ENCODE measurements around the gene FAM241A.
"Not testable (repeated sequence)": the region's sequence is repeated elsewhere in the genome, so short reads cannot be mapped to it uniquely, and the experiment has no call there.

Gene FAM241A

DNA sequence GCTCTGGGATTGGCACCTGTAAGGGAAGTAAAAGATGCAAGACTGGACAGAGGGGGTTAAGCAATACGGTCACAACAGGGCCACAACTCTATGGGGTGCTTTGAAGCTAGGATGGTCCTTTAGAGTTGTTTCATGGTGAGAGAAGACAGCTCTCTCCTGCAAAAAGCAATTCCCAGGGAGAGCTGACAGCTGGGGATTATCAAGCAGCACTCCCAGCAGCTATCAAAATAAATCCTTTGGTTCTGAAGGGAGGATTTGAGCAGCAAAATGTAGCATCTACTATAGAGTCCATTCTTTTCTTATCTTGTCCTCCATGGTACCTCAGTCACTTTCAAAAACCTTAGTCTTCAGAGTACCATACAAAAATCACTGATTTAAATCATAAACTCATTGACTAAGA is 51.2 kb downstream of the FAM241A start:
- no peaks in the 10 kb centered on the region for H3K27me3 ChIP-seq (ENCODE audit: control insufficient read depth, insufficient read depth, low read length)
- H3K9ac ChIP-seq (ENCODE audit: low read length): no peak overlapping the region
- no peak overlapping the region for H3K27ac ChIP-seq (ENCODE audit: low read depth, low read length)
- H3K4me1 ChIP-seq (ENCODE audit: control insufficient read depth, insufficient read depth, low read length): no peaks in the 10 kb centered on the region
- no peaks in the 10 kb centered on the region for H3K9me3 ChIP-seq (ENCODE audit: control insufficient read depth, insufficient read depth, low read depth, low read length)
- H3K4me3 ChIP-seq (ENCODE audit: low read depth, low read length): no peak overlapping the region
- no peaks in the 10 kb centered on the region for H3K36me3 ChIP-seq (ENCODE audit: control insufficient read depth, insufficient read depth, low read length)

GRCh38 chr4:112199041-112199440 is 53.8 kb downstream of the FAM241A start:
- Histone ChIP-seq H3K27ac (ENCODE audit: low read depth, low read length) (no peak overlapping the region), H3K9me3 (ENCODE audit: control insufficient read depth, insufficient read depth, low read depth, low read length) (no peaks in the 10 kb centered on the region), H3K9ac (ENCODE audit: low read length) (no peak overlapping the region), H3K4me1 (ENCODE audit: control insufficient read depth, insufficient read depth, low read length) (peaks cover 6% of the 10 kb centered on the region; the same call in 1 of the 2 replicates), H3K4me3 (ENCODE audit: low read depth, low read length) (no peak overlapping the region), H3K27me3 (ENCODE audit: control insufficient read depth, insufficient read depth, low read length) (no peaks in the 10 kb centered on the region), H3K36me3 (ENCODE audit: control insufficient read depth, insufficient read depth, low read length) (no peaks in the 10 kb centered on the region)

DNA sequence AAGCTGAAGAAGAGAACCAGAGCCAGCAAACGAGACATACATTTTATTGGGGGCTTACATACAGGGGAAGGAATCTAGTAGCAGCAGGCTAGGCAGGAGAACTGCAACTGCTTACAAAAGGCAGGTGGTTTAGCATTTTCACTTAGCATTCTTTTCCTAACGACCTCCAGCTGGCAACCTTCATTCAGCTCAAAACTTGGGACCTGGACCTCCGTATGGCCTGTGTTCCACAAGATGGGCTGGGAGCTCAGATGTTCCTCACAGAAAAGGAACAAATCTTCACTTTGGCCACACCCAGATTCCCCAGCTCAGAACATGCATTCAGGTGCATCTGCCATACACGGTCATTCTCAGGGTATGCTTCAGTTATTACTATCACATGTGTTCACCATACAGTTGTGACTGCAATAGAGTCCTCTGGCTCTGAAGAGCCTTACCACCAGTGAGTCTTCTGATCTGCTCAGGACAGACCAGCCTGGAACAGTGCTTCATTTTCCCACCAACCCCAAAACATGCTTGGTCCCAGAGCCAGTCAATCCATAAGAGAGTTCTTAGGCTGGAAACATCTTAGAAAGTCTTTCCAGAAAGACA is 56.8 kb downstream of the FAM241A start:
- H3K36me3 ChIP-seq (ENCODE audit: control insufficient read depth, insufficient read depth, low read length): no peaks in the 10 kb centered on the region
- H3K4me3 ChIP-seq (ENCODE audit: low read depth, low read length): no peak overlapping the region
- H3K9me3 ChIP-seq (ENCODE audit: control insufficient read depth, insufficient read depth, low read depth, low read length): no peaks in the 10 kb centered on the region
- H3K9ac ChIP-seq (ENCODE audit: low read length): no peak overlapping the region
- H3K4me1 ChIP-seq (ENCODE audit: control insufficient read depth, insufficient read depth, low read length): peaks cover 6% of the 10 kb centered on the region; the same call in 1 of the 2 replicates
- H3K27me3 ChIP-seq (ENCODE audit: control insufficient read depth, insufficient read depth, low read length): no peaks in the 10 kb centered on the region
- no peak overlapping the region for H3K27ac ChIP-seq (ENCODE audit: low read depth, low read length)

- no peak overlapping the region for H3K9ac ChIP-seq (ENCODE audit: low read length)
- no peak overlapping the region for H3K4me3 ChIP-seq (ENCODE audit: low read depth, low read length)
- H3K9me3 ChIP-seq (ENCODE audit: control insufficient read depth, insufficient read depth, low read depth, low read length): no peaks in the 10 kb centered on the region
- H3K27me3 ChIP-seq (ENCODE audit: control insufficient read depth, insufficient read depth, low read length): no peaks in the 10 kb centered on the region
- peaks cover 6% of the 10 kb centered on the region; the same call in 1 of the 2 replicates for H3K4me1 ChIP-seq (ENCODE audit: control insufficient read depth, insufficient read depth, low read length)
- no peaks in the 10 kb centered on the region for H3K36me3 ChIP-seq (ENCODE audit: control insufficient read depth, insufficient read depth, low read length)
- H3K27ac ChIP-seq (ENCODE audit: low read depth, low read length): no peak overlapping the region
Observed at GRCh38 chr4:112203593-112203992, 58.3 kb downstream of the FAM241A start.

DNA sequence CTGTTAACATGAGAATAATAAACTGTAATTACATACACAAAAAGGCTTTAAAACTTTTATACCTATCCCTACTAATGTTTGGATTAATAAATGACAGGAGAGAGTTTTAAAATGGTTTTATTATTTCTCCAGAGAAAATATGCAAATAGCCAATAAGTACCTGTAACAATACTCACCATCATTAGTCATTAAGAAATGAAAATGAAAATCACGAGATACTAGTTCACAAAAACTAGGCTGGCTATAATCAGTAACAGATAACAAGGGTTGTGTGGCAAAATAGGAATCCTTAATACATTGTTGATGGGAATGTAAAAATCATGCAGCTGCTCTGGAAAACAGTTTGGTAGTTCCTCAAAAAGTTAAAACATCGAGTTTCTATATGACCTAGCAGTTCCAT is 61.2 kb downstream of the FAM241A start:
- peaks cover 6% of the 10 kb centered on the region; the same call in 1 of the 2 replicates for H3K4me1 ChIP-seq (ENCODE audit: control insufficient read depth, insufficient read depth, low read length)
- H3K4me3 ChIP-seq (ENCODE audit: low read depth, low read length): no peak overlapping the region
- H3K36me3 ChIP-seq (ENCODE audit: control insufficient read depth, insufficient read depth, low read length): no peaks in the 10 kb centered on the region
- H3K27ac ChIP-seq (ENCODE audit: low read depth, low read length): no peak overlapping the region
- no peaks in the 10 kb centered on the region for H3K27me3 ChIP-seq (ENCODE audit: control insufficient read depth, insufficient read depth, low read length)
- H3K9ac ChIP-seq (ENCODE audit: low read length): no peak overlapping the region
- no peaks in the 10 kb centered on the region for H3K9me3 ChIP-seq (ENCODE audit: control insufficient read depth, insufficient read depth, low read depth, low read length)

GRCh38 chr4:112208137-112209095 is 63.2 kb downstream of the FAM241A start:
- H3K36me3 ChIP-seq (ENCODE audit: control insufficient read depth, insufficient read depth, low read length); H3K4me1 ChIP-seq (ENCODE audit: control insufficient read depth, insufficient read depth, low read length); H3K4me3 ChIP-seq (ENCODE audit: low read depth, low read length); H3K9me3 ChIP-seq (ENCODE audit: control insufficient read depth, insufficient read depth, low read depth, low read length); H3K27ac ChIP-seq (ENCODE audit: low read depth, low read length); H3K27me3 ChIP-seq (ENCODE audit: control insufficient read depth, insufficient read depth, low read length); H3K9ac ChIP-seq (ENCODE audit: low read length): not testable (repeated sequence)

DNA sequence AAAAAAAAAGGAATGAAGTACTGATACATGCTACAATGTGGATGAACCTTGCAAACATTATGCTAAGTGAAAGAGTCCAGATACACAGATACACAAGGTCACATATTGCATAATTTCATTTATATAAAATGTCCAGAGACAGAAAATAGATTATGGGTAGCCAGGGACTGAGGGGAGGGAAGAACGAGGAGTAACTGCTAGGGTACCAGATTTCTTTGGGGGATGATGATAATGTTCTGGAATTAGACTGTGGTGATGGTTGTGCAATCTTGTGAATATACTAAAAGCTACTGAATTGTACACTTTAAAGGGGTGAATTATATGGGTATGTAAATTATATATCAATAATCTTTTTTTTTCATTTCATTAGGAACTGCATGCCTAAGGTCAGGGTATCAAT is 65.5 kb downstream of the FAM241A start:
- Histone ChIP-seq H3K4me1 (ENCODE audit: control insufficient read depth, insufficient read depth, low read length) (no peaks in the 10 kb centered on the region), H3K4me3 (ENCODE audit: low read depth, low read length) (no peak overlapping the region), H3K27ac (ENCODE audit: low read depth, low read length) (no peak overlapping the region), H3K27me3 (ENCODE audit: control insufficient read depth, insufficient read depth, low read length) (no peaks in the 10 kb centered on the region), H3K9ac (ENCODE audit: low read length) (no peak overlapping the region), H3K36me3 (ENCODE audit: control insufficient read depth, insufficient read depth, low read length) (no peaks in the 10 kb centered on the region), H3K9me3 (ENCODE audit: control insufficient read depth, insufficient read depth, low read depth, low read length) (peaks cover 7% of the 10 kb centered on the region)

- Histone ChIP-seq H3K4me1 (ENCODE audit: control insufficient read depth, insufficient read depth, low read length) (no peaks in the 10 kb centered on the region), H3K4me3 (ENCODE audit: low read depth, low read length) (no peak overlapping the region), H3K9ac (ENCODE audit: low read length) (no peak overlapping the region), H3K36me3 (ENCODE audit: control insufficient read depth, insufficient read depth, low read length) (no peaks in the 10 kb centered on the region), H3K9me3 (ENCODE audit: control insufficient read depth, insufficient read depth, low read depth, low read length) (peaks cover 7% of the 10 kb centered on the region), H3K27ac (ENCODE audit: low read depth, low read length) (no peak overlapping the region), H3K27me3 (ENCODE audit: control insufficient read depth, insufficient read depth, low read length) (no peaks in the 10 kb centered on the region)
Observed at GRCh38 chr4:112213091-112213490, 67.8 kb downstream of the FAM241A start.

GRCh38 chr4:112213856-112214255 is 68.6 kb downstream of the FAM241A start:
- Histone ChIP-seq H3K36me3 (ENCODE audit: control insufficient read depth, insufficient read depth, low read length) (no peaks in the 10 kb centered on the region), H3K27ac (ENCODE audit: low read depth, low read length) (no peak overlapping the region), H3K9me3 (ENCODE audit: control insufficient read depth, insufficient read depth, low read depth, low read length) (peaks cover 7% of the 10 kb centered on the region), H3K27me3 (ENCODE audit: control insufficient read depth, insufficient read depth, low read length) (no peaks in the 10 kb centered on the region), H3K4me1 (ENCODE audit: control insufficient read depth, insufficient read depth, low read length) (no peaks in the 10 kb centered on the region), H3K9ac (ENCODE audit: low read length) (no peak overlapping the region), H3K4me3 (ENCODE audit: low read depth, low read length) (no peak overlapping the region)

DNA sequence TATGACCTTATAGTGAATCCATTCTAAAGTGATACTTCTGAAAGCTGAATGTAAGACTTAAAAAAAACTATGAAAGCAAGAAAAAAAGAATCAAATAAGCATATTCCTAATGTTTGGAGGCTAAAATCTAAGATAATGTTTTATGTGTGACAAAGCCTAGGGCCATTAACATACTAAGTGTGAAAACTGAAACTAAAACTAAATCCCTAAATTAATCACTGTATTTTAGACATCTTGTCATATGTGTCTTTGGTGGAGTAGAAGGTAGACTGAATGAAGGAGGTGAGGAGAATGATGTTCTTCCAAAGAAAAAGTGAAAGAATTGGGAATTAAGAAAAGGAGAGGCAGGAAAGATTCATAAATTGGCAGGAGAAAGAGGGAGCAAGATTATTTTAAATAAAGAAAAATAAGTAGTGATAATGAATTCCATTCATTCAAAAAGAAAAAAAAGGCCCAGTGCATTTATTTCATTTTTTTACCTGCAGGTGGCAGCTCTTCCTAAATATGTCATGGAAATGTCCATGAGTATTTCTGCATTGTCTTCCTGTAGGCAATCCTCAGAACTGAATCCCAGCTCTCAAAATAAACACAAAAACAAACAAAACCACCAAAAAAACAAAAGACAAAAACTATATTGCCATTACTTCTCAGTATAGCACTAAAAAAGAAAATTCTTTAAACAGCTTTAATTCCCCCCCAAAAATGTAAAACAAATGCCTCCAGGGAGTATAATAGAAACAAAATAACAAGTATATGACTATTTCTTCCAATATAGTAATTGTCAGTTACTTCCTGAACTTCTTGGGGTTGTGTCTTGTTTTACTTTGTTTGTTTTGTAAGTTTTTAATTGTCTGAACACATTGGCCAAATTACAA is 69.4 kb downstream of the FAM241A start:
- Histone ChIP-seq H3K27ac (ENCODE audit: low read depth, low read length) (no peak overlapping the region), H3K4me1 (ENCODE audit: control insufficient read depth, insufficient read depth, low read length) (no peaks in the 10 kb centered on the region), H3K9me3 (ENCODE audit: control insufficient read depth, insufficient read depth, low read depth, low read length) (peaks cover 7% of the 10 kb centered on the region), H3K27me3 (ENCODE audit: control insufficient read depth, insufficient read depth, low read length) (no peaks in the 10 kb centered on the region), H3K36me3 (ENCODE audit: control insufficient read depth, insufficient read depth, low read length) (no peaks in the 10 kb centered on the region), H3K9ac (ENCODE audit: low read length) (no peak overlapping the region), H3K4me3 (ENCODE audit: low read depth, low read length) (no peak overlapping the region)
